KMS-11 (cell line): ENCODE results near the gene AGBL3.

ENCODE experiments used
- H2AFZ ChIP-seq: fragments of 200-600 bp; sonication (generic); 2 replicates; pipeline ENCODE4 v1.6.1; 2016; ENCODE audit warnings: antibody characterized with exemption, mixed run types, low read depth
- H3K27ac ChIP-seq: fragments of 200-600 bp; sonication (generic); 2 replicates; pipeline ENCODE4 v1.6.1; 2016; ENCODE audit warnings: mild to moderate bottlenecking, mixed run types
- H3K27me3 ChIP-seq: fragments of 200-600 bp; sonication (generic); 2 replicates; pipeline ENCODE4 v1.6.1; 2017; ENCODE audit warnings: mild to moderate bottlenecking, low read depth, mixed run types, moderate library complexity; ENCODE audit not compliant: insufficient read depth
- H3K36me3 ChIP-seq: fragments of 200-600 bp; sonication (generic); 2 replicates; pipeline ENCODE4 v1.6.1; 2017; ENCODE audit warnings: mild to moderate bottlenecking, mixed run types; ENCODE audit not compliant: insufficient read depth
- H3K4me1 ChIP-seq: fragments of 200-600 bp; sonication (generic); 2 replicates; pipeline ENCODE4 v1.6.1; 2016; ENCODE audit warnings: mild to moderate bottlenecking, low read depth, mixed run types; ENCODE audit not compliant: poor library complexity, severe bottlenecking
- H3K4me2 ChIP-seq: fragments of 200-600 bp; sonication (generic); 2 replicates; pipeline ENCODE4 v1.7.0; 2016; ENCODE audit warnings: mild to moderate bottlenecking, mixed run types
- H3K4me3 ChIP-seq: fragments of 200-600 bp; sonication (generic); IDR thresholded peaks from 2 replicates; pipeline ENCODE4 v1.6.1; 2017; ENCODE audit warnings: low read depth, low read length, mixed read lengths; ENCODE audit not compliant: insufficient read depth
- H3K79me2 ChIP-seq: fragments of 200-600 bp; sonication (generic); 2 replicates; pipeline ENCODE4 v1.6.1; 2016; ENCODE audit warnings: low read depth, mixed run types; ENCODE audit not compliant: insufficient read depth
- H3K9ac ChIP-seq: fragments of 200-600 bp; sonication (generic); 2 replicates; pipeline ENCODE4 v1.6.1; 2016; ENCODE audit warnings: mild to moderate bottlenecking, mixed run types
- H4K20me1 ChIP-seq: fragments of 200-600 bp; sonication (generic); 2 replicates; pipeline ENCODE4 v1.6.1; 2016; ENCODE audit warnings: mild to moderate bottlenecking, mixed run types; ENCODE audit not compliant: insufficient read depth
- TF ChIP-seq, protein P1 (sequence below): fragments of 200-600 bp; sonication (generic); conservative IDR thresholded peaks from 2 replicates; pipeline ENCODE4 v1.6.1; 2017; ENCODE audit warnings: low read depth, mild to moderate bottlenecking, antibody characterized with exemption, low read length, moderate library complexity, mixed read lengths

Gene AGBL3

DNA sequence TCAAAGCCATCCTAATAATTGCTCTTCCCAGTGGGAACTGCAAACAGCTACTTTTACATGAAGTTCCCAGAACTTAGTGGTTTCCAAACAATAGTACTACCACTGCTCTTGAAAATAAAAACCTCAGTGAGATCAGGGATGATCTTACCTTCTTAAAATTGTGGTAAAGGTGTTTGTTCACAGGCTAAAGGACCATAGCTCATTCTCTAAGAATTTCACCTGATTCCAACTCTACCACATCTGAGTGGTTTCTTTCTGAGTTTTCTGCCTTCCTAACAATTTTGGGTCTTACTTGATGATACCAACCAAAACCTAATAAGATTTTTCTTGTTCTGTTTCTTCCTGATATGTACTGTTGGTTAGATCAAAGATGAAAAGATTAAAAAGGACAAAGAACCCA lies 45.6 kb upstream of the AGBL3 start:
- Histone ChIP-seq H3K27me3 (no peaks in the 10 kb centered on the region), H4K20me1 (no peaks in the 10 kb centered on the region), H3K36me3 (no peaks in the 10 kb centered on the region), H3K4me3 (no peak overlapping the region), H3K4me1 (no peaks in the 10 kb centered on the region), H3K79me2 (no peaks in the 10 kb centered on the region), H3K9ac (no peak overlapping the region), H3K27ac (no peak overlapping the region), H3K4me2 (no peak overlapping the region), H2AFZ (no peak overlapping the region)
- TF ChIP-seq, protein P1, sequence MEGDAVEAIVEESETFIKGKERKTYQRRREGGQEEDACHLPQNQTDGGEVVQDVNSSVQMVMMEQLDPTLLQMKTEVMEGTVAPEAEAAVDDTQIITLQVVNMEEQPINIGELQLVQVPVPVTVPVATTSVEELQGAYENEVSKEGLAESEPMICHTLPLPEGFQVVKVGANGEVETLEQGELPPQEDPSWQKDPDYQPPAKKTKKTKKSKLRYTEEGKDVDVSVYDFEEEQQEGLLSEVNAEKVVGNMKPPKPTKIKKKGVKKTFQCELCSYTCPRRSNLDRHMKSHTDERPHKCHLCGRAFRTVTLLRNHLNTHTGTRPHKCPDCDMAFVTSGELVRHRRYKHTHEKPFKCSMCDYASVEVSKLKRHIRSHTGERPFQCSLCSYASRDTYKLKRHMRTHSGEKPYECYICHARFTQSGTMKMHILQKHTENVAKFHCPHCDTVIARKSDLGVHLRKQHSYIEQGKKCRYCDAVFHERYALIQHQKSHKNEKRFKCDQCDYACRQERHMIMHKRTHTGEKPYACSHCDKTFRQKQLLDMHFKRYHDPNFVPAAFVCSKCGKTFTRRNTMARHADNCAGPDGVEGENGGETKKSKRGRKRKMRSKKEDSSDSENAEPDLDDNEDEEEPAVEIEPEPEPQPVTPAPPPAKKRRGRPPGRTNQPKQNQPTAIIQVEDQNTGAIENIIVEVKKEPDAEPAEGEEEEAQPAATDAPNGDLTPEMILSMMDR, result no peak

DNA sequence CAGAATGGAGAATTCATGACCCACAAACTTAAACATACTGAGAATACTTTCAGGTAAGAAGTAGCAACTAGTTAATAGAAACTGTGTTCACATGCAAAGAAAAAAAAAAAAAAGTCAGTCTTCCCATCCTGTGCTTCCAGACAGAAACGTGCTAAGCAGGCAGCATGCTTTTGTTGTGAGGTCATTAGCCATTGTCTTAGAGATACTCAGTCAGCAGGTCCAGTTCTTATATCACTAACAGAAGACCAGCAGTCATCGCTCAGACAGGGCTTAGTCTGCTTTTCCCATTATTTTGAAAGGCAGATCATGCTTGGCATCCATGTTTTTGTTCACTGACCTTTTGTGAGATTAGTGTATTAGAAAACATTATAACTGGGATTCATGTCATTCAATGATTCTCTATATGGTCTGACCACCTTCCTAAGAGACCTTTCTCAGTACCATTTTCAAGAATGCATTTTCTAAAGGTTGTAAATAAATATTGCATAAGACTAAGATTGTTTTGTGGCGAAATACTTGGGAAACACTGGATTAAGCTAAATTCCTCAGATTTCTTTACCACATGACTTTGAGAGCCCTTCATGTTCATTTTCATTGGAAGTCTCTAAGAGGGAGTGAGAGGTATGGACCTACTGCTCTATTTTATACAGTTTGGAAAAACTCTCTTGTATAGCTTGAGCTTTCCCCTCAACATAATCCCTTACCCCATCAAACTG lies 45.0 kb upstream of the AGBL3 start:
- H3K4me2 ChIP-seq, result no peak overlapping the region
- H3K27me3 ChIP-seq, result no peaks in the 10 kb centered on the region
- no peak overlapping the region for H3K9ac ChIP-seq
- H3K4me1 ChIP-seq, result no peaks in the 10 kb centered on the region
- H3K36me3 ChIP-seq, result no peaks in the 10 kb centered on the region
- no peak overlapping the region for H3K4me3 ChIP-seq
- no peaks in the 10 kb centered on the region for H4K20me1 ChIP-seq
- H3K79me2 ChIP-seq, result no peaks in the 10 kb centered on the region
- no peak overlapping the region for H2AFZ ChIP-seq
- TF ChIP-seq, protein P1, result no peak
- H3K27ac ChIP-seq, result no peak overlapping the region

DNA sequence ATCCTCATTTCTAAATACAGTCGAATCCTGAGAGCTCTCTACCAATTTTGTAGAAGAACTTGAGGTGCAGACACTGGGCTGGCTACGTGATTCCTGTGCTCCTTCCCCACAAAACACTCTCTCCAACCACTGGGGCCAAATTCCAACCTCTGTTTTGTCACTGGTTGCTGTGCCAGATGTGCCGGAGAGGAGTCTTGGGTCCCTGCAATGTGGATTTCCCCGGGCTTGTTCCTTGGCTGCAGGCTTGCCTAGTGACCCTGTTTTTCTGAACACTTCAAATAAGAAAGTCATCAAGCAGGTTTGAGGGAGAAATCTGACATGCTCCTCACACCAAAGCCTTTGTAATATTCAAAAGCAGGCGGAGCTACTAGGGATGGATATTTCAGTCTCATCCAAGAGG lies 44.4 kb upstream of the AGBL3 start:
- no peaks in the 10 kb centered on the region for H3K36me3 ChIP-seq
- H3K27me3 ChIP-seq, result no peaks in the 10 kb centered on the region
- no peaks in the 10 kb centered on the region for H4K20me1 ChIP-seq
- H3K79me2 ChIP-seq, result no peaks in the 10 kb centered on the region
- no peak overlapping the region for H3K4me3 ChIP-seq
- no peaks in the 10 kb centered on the region for H3K4me1 ChIP-seq
- H3K9ac ChIP-seq, result no peak overlapping the region
- no peak overlapping the region for H3K27ac ChIP-seq
- no peak overlapping the region for H2AFZ ChIP-seq
- TF ChIP-seq, protein P1, result no peak
- H3K4me2 ChIP-seq, result no peak overlapping the region

DNA sequence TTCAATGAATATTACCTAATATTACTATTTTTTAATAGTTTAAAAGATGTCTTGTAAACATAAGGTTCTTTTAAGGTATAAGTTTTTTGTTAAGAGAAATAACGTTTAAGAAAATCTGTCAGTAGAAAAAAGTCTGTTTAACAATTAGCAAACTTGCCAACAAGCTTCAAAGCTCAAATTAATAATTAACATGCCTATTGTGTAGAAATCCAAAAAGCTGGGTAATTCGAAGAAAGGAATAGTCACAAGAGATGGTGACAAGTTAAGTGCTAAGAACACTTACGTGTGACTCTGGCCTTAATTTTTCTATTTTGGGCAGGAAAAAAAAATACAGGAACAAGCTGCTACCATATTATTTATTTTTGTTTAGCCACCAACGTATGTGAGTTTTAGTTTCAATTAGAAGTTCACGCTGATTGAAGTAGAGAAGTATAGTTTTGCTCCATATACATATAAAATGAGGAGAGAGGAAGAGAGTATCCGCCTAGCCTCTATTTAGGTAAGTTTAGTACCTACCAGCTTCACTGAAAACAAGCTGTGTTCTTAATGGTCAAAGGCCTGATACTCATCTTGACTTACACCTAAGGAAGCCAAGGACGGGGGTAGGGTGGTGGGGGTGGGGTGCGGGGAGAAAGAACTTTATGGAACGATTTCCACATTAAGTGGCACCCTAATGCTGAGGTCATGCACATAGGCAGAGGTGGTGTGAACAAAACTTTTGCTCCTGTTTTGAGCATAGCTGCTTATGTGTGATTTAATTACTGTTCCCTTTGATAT lies 43.4 kb upstream of the AGBL3 start:
- H3K9ac ChIP-seq, result no peak overlapping the region
- TF ChIP-seq, protein P1, result no peak
- no peaks in the 10 kb centered on the region for H4K20me1 ChIP-seq
- H3K27me3 ChIP-seq, result no peaks in the 10 kb centered on the region
- H3K79me2 ChIP-seq, result no peaks in the 10 kb centered on the region
- H3K4me1 ChIP-seq, result no peaks in the 10 kb centered on the region
- no peak overlapping the region for H2AFZ ChIP-seq
- H3K36me3 ChIP-seq, result no peaks in the 10 kb centered on the region
- H3K4me3 ChIP-seq, result no peak overlapping the region
- H3K27ac ChIP-seq, result no peak overlapping the region
- H3K4me2 ChIP-seq, result no peak overlapping the region
